Keratinocyte (primary cell): ENCODE data around the gene NFASC. TPM values are rescaled to one million over a fixed set of nuclear protein-coding genes. Genes with fewer than 3 reads are reported as not detected.

Source experiments
- DNase-seq: peaks from one replicate; pipeline ENCODE4 v3.0.0-alpha.2; 2011; ENCODE audit warnings: low read depth, missing footprints, low spot score
- FAIRE-seq: peaks from 2 replicates; lab custom pipeline; 2011; peaks lifted over from hg19 to GRCh38; lab: Jason Lieb, UNC
- H2AFZ ChIP-seq: 2 replicates; pipeline ENCODE4 v1.6.0; 2012; ENCODE audit warnings: low read length, control low read depth, inconsistent platforms; ENCODE audit not compliant: control insufficient read depth
- H3K27ac ChIP-seq: 2 replicates; pipeline ENCODE4 v1.5.1; 2011; ENCODE audit warnings: low read length; ENCODE audit not compliant: control insufficient read depth, insufficient read depth
- H3K27me3 ChIP-seq: 3 replicates; pipeline ENCODE4 v1.6.0; 2011; ENCODE audit warnings: low read length; ENCODE audit not compliant: control insufficient read depth, insufficient read depth; ENCODE audit errors: extremely low read depth
- H3K36me3 ChIP-seq, 2 experiments: 2 replicates in 1 of 2; 3 replicates in 1 of 2; pipeline ENCODE4 v1.5.1; 2011; ENCODE audit warnings: low read length in 2 of 2, mild to moderate bottlenecking in 1 of 2; ENCODE audit not compliant: control insufficient read depth in 2 of 2, insufficient read depth in 2 of 2; ENCODE audit errors: extremely low read depth in 1 of 2
- H3K4me1 ChIP-seq: 3 replicates; pipeline ENCODE4 v1.5.1; 2011; ENCODE audit warnings: low read length; ENCODE audit not compliant: control insufficient read depth, insufficient read depth; ENCODE audit errors: extremely low read depth
- H3K4me2 ChIP-seq: 3 replicates; pipeline ENCODE4 v1.6.0; 2011; ENCODE audit warnings: low read depth, low read length; ENCODE audit not compliant: control insufficient read depth, insufficient read depth; ENCODE audit errors: extremely low read depth
- H3K4me3 ChIP-seq, 3 experiments: fragments of 200-600 bp in 1 of 3; sonication (generic) in 1 of 3; 2 replicates in 2 of 3; 3 replicates in 1 of 3; pipeline ENCODE4 v1.5.1; 2011 to 2016; ENCODE audit warnings: low read length in 3 of 3, mild to moderate bottlenecking in 3 of 3, control low read depth in 2 of 3, inconsistent platforms in 1 of 3, low read depth in 1 of 3, mixed read lengths in 1 of 3, mixed run types in 1 of 3, moderate library complexity in 1 of 3; ENCODE audit not compliant: control insufficient read depth in 2 of 3, insufficient read depth in 2 of 3; ENCODE audit errors: extremely low read depth in 1 of 3
- H3K79me2 ChIP-seq: 2 replicates; pipeline ENCODE4 v1.6.0; 2012; ENCODE audit warnings: low read length; ENCODE audit not compliant: control insufficient read depth, insufficient read depth
- H3K9ac ChIP-seq: 3 replicates; pipeline ENCODE4 v1.6.0; 2011; ENCODE audit warnings: low read length; ENCODE audit not compliant: control insufficient read depth, insufficient read depth; ENCODE audit errors: extremely low read depth
- H3K9me1 ChIP-seq: 3 replicates; pipeline ENCODE4 v1.6.0; 2011; ENCODE audit warnings: low read length; ENCODE audit not compliant: control insufficient read depth, insufficient read depth; ENCODE audit errors: extremely low read depth
- H3K9me3 ChIP-seq: 2 replicates; pipeline ENCODE4 v1.5.1; 2012; ENCODE audit warnings: low read depth, low read length; ENCODE audit not compliant: control insufficient read depth
- H4K20me1 ChIP-seq: 3 replicates; pipeline ENCODE4 v1.6.0; 2011; ENCODE audit warnings: low read length; ENCODE audit not compliant: control insufficient read depth, insufficient read depth; ENCODE audit errors: extremely low read depth
- CTCF ChIP-seq, 3 experiments: IDR thresholded peaks in 1 of 3; conservative IDR thresholded peaks in 1 of 3; optimal IDR thresholded peaks in 1 of 3; 2 replicates in 2 of 3; 3 replicates in 1 of 3; pipeline versions ENCODE3 to v1.5.1; 2011; ENCODE audit warnings: low read length in 3 of 3, mild to moderate bottlenecking in 3 of 3, moderate library complexity in 2 of 3, control low read depth in 1 of 3, inconsistent platforms in 1 of 3; ENCODE audit not compliant: insufficient read depth in 2 of 3; ENCODE audit errors: extremely low read depth in 1 of 3
- EZH2 ChIP-seq: IDR thresholded peaks from one replicate; pipeline ENCODE4 v1.6.1; 2012; ENCODE audit warnings: inconsistent platforms, mild to moderate bottlenecking, low read length, moderate library complexity
- dilution Hi-C: fragments of 300-500 bp; cut with MboI; formaldehyde crosslinking; loops from one replicate; pipeline ENCODE4 v1.7.0; 2020; ENCODE audit warnings: low sequenced_read_pairs; ENCODE audit not compliant: extremely low pct_ligation_motif_present
- polyA plus RNA-seq, 5 experiments: library from polyadenylated mRNA; depleted of rRNA in 3 of 5; stranded (reverse) in 3 of 5; stranded (forward) in 1 of 5; unstranded in 1 of 5; fragments of >200 nt; gene quantifications; 1 replicate in 1 of 5; 2 replicates in 3 of 5; 3 replicates in 1 of 5; pipeline versions ENCODE4 v1.2.1 to v1.2.3, GENCODE V29; 2011 to 2012; ENCODE audit warnings: missing spikeins in 2 of 5, low read depth in 1 of 5, low replicate concordance in 1 of 5

NFASC gene
- polyA plus RNA-seq, 1 donor (not counting 4 experiments of a cell fraction or from before 2014, with no cell fraction given) = 4.3 TPM

DNA sequence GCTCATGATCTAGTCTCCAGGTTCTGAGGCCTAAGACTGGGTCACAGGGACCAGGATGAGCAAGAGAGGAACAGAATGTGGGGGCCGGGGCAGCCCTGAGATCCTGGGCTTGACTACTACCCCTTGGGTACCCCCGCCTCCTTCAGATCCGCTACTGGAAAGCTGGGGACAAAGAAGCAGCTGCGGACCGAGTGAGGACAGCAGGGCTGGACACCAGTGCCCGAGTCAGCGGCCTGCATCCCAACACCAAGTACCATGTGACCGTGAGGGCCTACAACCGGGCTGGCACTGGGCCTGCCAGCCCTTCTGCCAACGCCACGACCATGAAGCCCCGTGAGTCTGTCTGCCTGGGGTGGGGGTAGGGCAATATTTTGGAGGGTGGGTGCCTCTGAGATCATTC, 201.1 kb downstream of the NFASC start:
- H3K27ac ChIP-seq = no peak overlapping the region
- no peak overlapping the region for H3K4me3 ChIP-seq
- H3K36me3 ChIP-seq = no peaks in the 10 kb centered on the region
- no peaks in the 10 kb centered on the region for H3K9me3 ChIP-seq
- no peak overlapping the region for H3K4me2 ChIP-seq
- TF ChIP-seq CTCF (optimal IDR thresholded peaks at IDR 0.05 in 1 of 3, IDR thresholded peaks at IDR 0.05 in 1 of 3, conservative IDR thresholded peaks at IDR 0.05 in 1 of 3; ENCODE audit: extremely low read depth in 1 of 3, insufficient read depth in 2 of 3, low read length in 3 of 3) (no peak), EZH2 (no peak)
- DNase-seq = no peak
- H4K20me1 ChIP-seq = no peaks in the 10 kb centered on the region
- dilution Hi-C loops = no loop called here
- no peak overlapping the region for H2AFZ ChIP-seq
- FAIRE-seq = no peak
- H3K9me1 ChIP-seq = no peaks in the 10 kb centered on the region
- no peak overlapping the region for H3K9ac ChIP-seq
- H3K79me2 ChIP-seq = no peaks in the 10 kb centered on the region
- H3K27me3 ChIP-seq = no peaks in the 10 kb centered on the region
- peaks cover 20% of the 10 kb centered on the region for H3K4me1 ChIP-seq

DNA sequence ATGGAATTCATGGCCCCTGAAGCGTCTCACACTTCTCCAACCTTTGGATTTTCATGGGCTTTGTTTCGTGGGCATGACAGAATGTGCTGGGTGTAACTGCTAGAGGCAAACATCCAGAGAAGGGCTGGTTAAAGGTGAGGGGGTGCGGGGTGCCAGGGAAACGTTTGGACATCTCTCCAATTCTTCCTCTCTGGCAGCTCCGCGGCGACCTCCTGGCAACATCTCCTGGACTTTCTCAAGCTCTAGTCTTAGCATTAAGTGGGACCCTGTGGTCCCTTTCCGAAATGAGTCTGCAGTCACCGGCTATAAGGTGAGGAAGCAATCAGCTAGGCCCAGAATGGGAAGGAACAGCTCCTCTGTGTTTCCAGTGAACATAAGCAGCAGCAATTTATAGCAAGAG, 201.6 kb downstream of the NFASC start:
- no peaks in the 10 kb centered on the region for H4K20me1 ChIP-seq
- dilution Hi-C loops = no loop called here
- H3K27ac ChIP-seq = no peak overlapping the region
- H2AFZ ChIP-seq = no peak overlapping the region
- H3K36me3 ChIP-seq = no peaks in the 10 kb centered on the region
- no peak overlapping the region for H3K4me3 ChIP-seq
- no peaks in the 10 kb centered on the region for H3K27me3 ChIP-seq
- no peaks in the 10 kb centered on the region for H3K79me2 ChIP-seq
- H3K9ac ChIP-seq = no peak overlapping the region
- H3K9me1 ChIP-seq = no peaks in the 10 kb centered on the region
- peaks cover 20% of the 10 kb centered on the region for H3K4me1 ChIP-seq
- no peaks in the 10 kb centered on the region for H3K9me3 ChIP-seq
- FAIRE-seq = no peak
- TF ChIP-seq CTCF (optimal IDR thresholded peaks at IDR 0.05 in 1 of 3, IDR thresholded peaks at IDR 0.05 in 1 of 3, conservative IDR thresholded peaks at IDR 0.05 in 1 of 3; ENCODE audit: extremely low read depth in 1 of 3, insufficient read depth in 2 of 3, low read length in 3 of 3) (no peak), EZH2 (no peak)
- no peak for DNase-seq
- no peak overlapping the region for H3K4me2 ChIP-seq

Other genes starting within 250 kb of the NFASC start
- not detected in 3 replicates for gene LRRN2, start 185.1 kb upstream of the NFASC start, polyA plus RNA-seq
- not detected in 3 replicates for gene CNTN2, start 172.3 kb downstream of the NFASC start, polyA plus RNA-seq
- gene TMEM81, start 213.6 kb downstream of the NFASC start, polyA plus RNA-seq = 1.4 to 1.7 TPM (median 1.6 TPM) in 3 replicates